ENCODE results near the gene DYNLT1.
"Not testable (repeated sequence)": the region's sequence is repeated elsewhere in the genome, so short reads cannot be mapped to it uniquely, and the experiment has no call there.

DYNLT1 gene

DNA sequence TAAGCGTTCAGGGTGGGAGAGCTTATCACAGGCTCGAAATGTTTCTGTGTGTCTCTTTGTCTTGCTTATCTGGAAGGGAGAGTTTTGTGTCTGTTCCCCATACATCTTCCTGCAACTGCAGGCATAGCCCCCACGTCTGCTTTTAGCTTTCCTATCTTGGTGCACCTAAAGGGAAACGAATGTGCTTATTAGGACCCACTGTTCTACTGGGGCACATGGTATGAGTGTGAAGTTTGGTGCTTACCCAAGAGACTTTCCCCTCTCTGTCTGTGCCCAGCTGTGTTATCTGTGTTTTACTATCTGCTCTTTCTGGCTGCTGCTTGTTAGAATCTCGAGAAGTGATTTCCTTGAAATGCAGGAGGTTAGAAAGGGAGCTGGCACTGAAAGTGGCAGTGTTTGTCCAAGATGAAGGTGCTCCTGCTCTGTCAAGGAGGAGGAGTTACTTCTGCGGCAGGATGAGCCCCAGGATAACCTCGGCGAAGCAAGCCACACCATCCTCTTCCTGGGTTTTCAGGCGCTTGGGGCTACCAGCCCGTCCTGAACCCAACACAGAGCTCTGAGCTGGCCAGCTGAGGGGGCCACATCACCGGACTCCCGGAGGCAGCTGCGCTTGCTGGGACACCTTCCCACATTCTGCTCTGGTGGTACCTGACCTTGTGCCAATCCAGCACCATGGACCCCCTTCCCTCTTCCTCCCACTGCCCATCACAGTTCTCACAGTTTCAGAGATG lies 23.4 kb downstream of the DYNLT1 start:
- DNase-seq, result no peak

DNA sequence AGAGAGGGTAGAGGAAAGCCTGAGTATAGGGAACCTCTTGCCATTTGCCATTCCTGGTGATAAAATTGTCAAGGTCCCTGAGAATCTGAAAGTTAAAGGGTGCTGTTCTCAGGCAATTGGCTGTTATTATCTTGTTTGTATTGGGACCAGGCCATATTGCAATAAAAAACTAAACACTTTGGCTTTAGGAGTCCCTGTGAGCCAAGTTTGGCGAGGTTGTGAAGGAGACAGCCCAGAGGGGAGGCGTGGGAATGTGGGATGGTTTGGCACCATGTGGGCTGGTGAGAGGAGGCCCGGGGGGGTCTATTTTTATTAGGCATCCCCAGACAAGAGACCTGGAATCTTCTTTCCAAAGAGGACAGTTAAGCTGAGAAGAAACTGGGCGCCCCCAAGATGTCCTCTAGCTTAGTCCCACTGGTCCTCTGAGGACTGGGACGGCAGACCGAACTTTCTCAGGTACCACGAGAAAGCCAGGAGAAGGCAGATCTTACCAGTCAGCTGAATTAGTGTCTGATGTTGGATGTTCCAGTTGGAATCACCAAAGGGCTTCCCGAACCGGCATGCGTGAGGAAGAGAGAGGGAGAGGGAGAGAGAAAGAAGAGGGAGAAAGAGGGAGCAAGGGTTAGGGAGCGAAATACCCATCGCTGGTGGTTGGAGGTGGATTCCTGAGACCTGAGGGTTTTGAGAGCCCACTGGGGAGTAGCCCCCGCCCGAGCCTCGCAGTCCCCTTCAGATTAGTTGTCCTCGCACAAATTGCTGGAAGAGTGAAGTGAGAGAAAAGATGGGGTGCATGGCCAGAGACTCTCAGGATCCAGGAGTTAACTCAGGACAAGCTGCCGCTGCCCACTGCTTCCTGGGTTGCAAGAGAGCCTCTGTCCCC lies 24.4 kb downstream of the DYNLT1 start:
- DNase-seq, result no peak

DNA sequence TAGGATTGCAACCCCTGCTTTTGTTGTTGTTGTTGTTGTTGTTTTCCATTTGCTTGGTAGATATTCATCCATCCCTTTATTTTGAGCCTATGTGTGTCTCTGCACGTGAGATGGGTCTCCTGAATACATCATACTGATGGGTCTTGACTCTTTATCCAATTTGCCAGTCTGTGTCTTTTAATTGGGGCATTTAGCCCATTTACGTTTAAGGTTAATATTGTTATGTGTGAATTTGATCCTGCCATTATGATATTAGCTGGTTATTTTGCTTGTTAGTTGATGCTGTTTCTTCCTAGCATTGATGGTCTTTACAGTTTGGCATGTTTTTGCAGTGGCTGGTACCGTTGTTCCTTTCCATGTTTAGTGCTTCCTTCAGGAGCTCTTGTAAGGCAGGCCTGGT lies 26.3 kb downstream of the DYNLT1 start:
- not testable (repeated sequence) for DNase-seq

DNA sequence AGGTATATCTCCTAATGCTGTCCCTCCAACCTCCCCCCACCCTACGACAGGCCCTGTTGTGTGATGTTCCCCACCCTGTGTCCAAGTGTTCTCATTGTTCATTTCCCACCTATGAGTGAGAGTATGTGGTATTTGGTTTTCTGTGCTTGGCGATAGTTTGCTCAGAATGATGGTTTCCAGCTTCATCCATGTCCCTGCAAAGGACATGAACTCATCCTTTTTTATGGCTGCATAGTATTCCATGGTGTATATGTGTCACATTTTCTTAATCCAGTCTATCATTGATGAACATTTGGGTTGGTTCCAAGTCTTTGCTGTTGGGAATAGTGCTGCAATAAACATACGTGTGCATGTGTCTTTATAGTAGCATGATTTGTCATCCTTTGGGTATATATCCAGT lies 29.9 kb downstream of the DYNLT1 start:
- DNase-seq, result not testable (repeated sequence)

DNA sequence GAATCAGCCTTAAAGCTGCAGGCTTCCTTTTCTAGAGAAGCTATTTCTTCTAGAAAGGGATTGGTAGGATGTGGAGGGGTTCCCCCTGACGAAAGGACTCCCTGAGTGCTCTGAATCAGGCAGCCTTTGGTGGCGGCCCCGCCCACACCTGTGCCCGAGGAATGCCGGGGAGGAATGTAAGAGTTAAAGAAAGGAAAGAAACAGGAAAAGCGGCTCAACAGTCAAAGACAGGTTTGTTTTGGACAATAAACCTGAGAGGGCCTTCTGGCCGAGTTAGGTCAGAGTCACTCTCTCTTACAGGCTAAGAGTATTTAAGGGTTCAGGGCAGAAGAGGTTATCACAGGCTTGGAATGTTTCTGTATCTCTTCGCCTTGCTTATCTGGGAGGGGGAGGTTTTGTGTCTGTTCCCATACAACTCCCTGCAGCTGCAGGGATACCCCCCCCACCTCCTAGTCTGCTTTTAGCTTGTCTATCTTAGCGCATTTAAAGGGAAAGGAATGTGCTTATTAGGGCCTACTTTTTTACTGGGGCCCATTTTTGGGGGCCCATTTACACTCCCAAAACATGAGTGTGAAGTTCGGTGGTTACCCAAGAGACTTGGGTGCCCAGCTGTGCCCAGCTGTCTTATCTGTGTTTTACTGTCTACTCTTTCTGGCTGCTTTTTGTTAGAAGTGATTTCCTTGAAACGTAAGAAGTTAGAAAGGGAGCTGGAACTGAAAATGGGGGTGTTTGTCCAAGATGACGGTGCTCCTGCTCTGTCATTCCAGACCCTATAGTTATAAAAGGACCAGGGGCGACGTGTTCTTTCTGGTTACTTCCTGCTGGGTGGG lies 32.8 kb downstream of the DYNLT1 start:
- DNase-seq, result no peak

DNA sequence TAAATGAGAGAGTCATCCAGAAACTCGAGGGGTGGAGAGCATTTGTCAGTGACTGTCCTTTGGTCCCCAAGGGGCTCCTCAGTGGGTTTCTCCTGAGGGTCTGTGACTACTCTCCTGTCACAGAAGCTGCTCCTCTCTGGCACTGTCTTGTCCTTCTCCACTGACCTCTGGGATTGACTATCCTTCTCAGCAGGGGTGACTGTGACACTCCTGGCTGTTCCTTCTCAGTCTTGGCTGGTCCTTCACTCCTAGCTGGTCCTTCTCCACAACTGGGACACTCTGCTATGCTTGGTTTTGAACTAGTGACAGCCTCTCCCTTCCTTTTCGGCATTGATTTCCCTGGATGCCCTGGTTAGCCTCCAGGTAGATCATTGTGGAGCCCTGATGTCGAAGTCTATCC lies 33.5 kb downstream of the DYNLT1 start:
- no peak for DNase-seq

DNA sequence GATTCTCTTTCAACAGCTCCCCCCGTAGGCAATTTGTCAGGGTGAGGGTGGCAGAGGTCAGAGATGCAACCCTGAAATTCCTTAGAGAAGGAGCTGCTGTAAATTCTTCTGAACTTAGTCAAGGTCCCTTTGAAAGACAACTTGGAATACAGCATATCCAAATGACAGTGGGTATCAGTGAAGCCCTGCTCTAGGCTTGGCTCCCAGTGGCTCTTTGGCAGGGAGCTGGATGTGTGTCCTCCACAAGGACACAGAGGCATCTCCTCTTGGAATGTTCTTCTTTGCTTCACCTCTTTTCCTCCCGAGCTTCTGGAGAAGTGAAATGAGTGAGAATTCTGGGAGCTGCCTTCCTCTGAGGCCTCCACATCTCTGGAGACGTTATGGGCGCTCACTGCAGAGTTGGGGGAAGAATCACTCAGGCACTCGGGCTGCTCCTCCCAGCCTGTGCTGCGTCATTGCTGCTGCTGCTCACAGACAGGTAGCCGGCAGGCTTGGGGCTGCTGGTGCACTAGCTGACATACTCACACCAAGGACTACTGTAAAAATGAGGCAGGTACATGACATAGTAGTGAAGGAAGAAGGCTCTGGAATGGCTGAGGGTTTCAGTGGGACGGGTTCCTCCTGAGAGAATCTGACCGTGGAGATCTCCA lies 34.1 kb downstream of the DYNLT1 start:
- no peak for DNase-seq

DNA sequence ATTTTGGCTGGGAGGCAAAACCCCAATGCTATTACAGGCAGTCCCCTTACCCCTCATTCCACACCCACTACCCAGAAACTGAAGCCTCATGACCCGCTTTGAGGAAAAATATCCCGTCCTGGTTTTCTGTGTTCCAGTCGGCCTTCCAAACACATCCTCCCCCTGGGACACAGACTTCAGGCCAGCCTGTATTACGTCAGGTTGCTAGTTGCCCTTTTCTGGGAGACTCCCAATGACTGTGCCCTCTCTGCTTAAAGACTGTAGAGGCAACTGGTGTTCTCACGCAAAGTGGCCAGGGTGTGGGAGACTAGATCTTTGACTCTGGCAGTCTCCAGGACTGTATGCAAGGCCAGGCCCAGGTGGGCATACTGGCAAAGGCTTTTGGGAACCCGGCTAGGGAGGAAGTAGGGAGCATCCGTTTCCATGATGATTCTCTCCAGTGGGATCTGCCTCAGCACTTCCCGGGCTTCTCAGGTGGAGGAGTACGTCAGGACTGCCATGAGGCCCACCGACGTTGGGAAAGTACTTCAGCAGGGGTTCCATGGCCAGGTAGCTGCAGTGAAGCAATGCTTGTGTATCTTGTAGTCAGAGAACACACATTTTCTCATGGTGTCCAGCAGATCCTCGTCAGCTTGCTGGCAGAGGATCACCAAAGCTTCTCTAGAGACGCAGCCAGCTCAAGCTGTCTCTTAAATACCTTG lies 34.9 kb downstream of the DYNLT1 start:
- no peak for DNase-seq

DNA sequence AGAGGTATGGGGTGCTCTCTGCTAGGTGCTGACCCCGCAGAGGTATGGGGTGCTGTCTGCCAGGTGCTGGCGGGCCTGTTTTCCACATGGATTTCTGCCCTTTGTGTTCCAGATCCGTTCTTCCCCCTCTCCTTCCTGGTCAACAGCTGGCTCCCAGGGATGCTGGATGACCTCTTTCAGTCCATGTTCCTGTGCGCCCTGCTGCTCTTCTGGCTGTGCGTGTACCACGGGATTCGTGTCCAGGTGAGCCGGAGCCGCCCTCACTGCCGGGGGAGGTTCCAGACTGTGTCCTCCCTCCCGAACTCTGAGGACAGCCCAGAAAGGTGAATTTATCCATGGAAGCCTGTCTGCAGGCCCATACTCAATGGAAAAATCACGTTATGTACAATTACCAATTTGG lies 36.3 kb downstream of the DYNLT1 start:
- no peak for DNase-seq

DNA sequence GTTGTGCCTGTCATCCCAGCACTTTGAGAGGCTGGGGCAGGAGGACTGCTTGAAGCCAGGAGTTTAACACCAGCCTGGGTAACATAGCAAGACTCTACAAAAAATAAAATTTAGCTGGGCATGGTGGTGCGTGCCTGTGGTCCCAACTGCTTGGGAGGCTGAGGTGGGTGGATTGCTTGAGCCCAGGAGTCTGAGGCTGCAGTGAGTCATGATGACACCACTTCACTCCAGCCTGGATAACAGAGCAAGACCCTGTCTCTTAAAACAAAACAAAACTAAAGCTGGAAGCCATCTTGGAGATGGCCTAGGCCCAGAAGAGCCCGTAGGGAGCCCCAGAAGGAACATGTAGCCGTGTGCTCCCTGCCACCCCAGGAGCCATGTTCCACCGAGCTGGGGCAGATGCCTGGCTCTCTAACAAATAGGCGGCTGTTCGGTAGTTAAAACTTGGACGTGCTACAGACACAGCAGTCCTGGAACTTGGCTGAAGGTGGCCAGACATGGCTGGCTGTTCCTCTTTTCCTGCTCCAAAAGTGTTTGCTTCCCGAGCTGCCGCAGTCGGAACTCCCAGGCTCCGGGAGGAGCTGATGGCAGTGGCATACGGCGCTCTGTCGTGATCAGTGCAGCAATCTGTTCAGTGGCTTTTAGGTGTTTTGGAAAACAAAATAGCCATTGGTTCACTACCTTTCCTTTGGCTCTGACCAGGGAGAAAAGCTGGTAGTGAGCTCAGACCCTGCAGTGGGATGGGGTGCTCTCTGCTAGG lies 37.0 kb downstream of the DYNLT1 start:
- DNase-seq, result no peak

DNA sequence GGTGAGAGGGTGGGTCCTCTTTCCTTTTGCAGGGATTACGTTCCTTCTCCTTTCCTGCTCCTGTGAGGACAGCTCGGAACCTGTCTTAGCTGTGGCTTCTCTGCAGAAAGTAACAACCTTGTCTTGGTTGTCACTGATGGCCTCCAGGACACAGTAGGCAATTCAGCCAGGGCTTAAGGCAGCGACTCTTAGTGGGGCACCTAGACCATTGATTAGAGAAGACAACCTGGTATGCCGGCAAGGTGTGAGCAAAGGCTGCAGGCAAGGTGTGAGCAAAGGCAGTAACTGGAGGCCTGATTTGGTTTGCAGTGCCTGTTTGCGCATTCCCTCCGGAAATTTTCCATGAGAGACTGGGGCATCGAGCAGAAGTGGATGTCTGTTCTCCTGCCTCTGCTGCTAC lies 37.6 kb downstream of the DYNLT1 start:
- DNase-seq, result no peak

DNA sequence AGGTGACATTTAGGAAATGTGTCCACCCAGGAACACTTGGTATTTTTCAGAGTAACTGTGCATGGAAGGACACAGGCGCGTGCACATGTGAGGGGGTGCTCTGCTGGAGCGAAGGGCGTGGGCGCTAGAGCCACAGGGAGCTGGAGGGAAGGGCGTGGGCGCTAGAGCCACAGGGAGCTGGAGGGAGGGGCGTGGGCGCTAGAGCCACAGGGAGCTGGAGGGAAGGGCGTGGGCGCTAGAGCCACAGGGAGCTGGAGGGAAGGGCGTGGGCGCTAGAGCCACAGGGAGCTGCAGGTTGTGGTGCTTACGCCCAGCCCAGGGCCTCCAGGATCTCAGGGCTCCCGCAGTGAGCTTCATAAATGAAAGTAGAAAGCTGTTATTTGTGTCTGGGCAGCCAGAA lies 38.5 kb downstream of the DYNLT1 start:
- not testable (repeated sequence) for DNase-seq

DNA sequence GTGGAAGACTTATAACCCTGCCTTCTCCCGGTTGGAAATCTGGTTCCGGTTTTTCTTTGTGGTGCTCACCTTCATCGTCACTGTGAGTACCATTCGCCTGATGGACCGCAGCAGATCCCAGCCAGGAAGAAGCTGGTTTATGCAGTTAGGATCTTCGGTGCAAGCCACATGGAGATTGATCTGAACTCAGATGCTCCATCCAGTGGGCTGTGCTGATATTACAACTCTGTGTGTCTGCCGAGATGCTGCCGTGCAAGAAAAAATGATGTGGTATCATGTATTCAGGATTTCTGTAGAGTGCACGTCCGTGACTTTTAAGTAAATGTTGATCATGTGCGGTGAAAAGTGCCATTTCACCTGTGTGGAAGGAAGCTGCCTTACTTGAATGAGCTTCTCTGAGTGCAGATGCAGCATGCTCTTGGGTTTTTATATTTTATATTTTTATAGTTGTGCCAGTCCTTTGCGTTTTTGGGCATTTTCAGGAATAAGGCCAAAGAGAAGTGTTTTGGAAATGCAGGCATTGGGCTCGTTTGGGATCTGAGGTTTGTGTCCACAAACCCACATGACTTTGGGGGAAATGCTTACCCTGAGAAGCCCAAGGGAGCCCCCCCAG lies 39.2 kb downstream of the DYNLT1 start:
- DNase-seq, result peak; percentile 9

DNA sequence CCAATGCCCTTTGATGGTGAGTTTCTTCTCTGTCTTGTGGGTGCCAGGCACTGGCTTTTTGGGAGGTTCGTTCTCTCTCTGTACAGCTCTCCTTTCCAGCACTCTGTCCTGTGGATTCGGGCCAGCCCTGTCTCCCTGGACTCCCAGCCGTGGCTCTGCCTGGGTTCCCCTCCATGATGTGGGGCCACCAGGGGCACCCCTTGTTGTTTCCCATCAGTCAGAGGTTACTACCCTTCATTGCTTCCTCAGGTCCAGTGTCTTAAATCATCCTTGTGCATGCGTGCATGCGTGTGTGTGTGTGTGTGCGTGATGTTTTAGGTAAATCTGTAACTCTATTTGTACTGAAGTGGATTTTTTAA lies 40.5 kb downstream of the DYNLT1 start:
- DNase-seq, result no peak

DNA sequence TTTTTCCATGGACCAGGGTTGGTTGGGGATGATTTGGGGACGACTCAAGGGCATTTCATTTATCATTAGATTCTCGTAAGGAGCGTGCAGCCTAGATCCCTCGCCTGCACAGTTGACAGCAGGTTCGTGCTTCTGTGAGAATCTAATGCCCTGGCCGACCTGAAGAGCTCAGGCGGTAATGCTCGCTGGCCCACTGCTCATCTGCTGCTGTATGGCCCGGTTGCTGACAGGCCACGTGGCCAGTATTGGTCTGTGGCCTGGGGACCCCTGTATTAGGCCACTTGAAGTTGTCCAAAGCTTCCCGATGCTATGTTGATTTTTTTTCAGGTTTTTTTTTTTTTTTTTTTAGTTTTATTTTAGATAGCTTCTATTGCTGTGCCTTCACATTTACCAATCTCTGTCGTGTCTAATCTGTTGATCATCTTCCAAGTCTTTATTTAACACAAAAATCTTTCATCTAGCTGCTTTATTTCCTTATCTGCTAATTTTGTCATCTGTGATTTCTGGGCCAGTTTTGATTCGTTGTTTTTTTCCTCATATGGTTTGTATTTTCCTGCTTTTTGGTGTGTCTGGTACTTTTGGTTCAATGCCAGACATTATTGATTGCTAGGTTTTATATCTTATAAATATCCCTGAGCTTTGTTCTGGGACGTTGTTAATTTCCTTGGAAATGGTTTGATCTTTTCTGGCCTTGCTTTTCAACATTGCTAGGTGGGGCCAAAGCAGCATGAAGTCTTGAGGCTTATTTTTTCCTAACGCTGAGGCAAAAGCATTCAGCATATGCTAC lies 41.1 kb downstream of the DYNLT1 start:
- DNase-seq, result no peak

DNA sequence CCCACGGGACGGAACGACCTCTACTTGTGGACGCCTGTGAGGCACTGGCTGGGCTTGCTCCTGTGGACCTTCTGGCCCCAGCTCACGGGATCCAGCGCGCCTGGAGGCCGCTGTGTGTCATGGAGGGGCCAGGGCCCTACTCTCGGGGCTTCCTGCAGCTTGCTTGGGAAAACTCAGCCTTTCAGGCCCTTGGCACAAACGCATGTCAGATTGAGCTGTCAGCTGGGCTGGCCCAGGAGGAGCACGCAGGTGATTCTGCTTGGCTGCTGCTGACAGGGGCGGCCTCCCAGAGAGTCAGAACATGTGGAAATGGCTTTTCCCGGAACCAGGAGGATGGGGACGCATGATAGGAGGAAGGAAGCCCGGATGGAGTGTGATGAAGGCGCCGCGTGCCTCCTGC lies 44.9 kb downstream of the DYNLT1 start:
- no peak for DNase-seq

DNA sequence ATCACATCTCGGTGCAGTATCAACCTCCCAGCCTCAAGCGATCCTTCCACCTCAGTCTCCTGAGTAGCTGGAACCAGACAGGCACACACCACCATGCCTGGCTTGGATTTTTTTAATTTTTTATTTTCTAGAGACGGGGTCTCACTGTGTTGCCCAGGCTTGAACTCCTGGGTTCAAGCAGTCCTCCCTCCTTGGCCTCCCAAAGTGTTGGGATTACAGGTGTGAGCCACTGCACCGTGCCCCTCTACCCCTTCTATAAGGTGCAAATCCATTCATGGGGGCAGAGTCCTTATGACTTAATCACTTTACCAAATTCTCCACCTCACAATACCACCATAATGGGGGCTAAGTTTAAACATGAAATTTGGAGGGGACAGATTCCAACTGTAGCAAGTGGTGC lies 47.0 kb downstream of the DYNLT1 start:
- no peak for DNase-seq

DNA sequence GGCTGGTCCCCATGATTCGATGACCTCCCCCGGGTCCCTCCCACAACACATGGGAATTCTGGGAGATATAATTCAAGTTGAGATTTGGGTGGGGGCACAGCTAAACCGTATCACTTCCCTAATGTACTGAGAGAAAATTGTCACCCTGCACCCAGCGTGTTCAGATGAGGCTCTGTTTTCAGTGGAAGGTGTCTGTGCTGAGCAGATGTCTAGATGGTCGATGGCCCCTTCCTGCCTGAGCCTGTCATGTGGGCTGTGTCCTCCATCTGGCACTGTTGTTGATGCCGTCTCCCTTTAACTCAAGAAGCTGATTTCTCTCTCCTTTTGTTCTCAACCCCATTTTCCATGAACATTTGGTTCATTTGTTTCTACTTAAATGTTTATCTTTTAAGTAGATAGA lies 47.7 kb downstream of the DYNLT1 start:
- no peak for DNase-seq

DNA sequence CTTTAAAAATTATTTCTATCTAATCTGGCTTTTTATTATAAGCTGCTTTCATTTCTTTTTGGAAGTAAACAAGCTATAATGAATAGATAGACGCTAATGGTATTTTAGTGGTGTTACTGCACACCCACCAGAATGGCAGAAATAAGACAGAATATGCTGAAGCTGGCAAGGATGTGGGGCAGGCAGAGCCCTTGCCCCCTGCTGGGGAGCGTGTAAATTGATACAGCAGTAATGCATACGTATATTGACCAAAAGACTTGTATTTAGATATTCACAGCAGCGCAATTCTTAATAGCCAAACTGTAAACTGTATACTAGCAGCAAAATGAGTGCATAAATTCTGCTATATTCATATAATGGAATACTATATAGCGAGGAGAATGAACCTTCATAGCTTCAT lies 49.3 kb downstream of the DYNLT1 start:
- no peak for DNase-seq

DNA sequence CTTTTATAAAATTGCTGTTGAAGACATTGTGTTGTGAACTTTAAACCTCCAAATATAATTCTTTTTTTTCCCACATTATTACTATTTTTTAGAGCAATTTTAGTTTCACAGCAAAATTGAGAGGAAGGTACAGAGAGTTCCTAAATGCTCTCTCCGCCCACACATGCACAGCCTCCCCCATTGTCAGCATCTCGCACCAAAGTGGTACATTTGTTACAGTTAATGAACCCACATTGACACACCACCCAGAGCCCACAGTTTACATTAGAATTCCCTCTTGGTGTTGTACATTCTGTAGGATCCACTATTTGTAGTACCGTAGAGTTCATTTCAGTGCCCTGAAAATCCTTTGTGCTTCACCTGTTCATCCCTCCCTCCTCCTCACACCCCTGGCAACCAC lies 50.9 kb downstream of the DYNLT1 start:
- DNase-seq, result no peak
